Left ventricle myocardium inferior (tissue), 1 donor: ENCODE measurements around the gene MAGI1. TPM values are rescaled to one million over a fixed set of nuclear protein-coding genes. Genes with fewer than 3 reads are reported as not detected.
A peak's percentile ranks its signal among the peaks of the same experiment; 100 is the strongest.

Experiments
- DNase-seq: peaks from one replicate; pipeline ENCODE4 v3.0.0-alpha.2; 2020
- H3K27ac ChIP-seq: fragments of 200-600 bp; replicated peaks from 2 replicates; pipeline ENCODE4 v1.8.0; 2021
- H3K27me3 ChIP-seq: fragments of 200-600 bp; 2 replicates; pipeline ENCODE4 v1.8.0; 2021; ENCODE audit warnings: low read depth
- H3K36me3 ChIP-seq: fragments of 200-600 bp; 2 replicates; pipeline ENCODE4 v1.8.0; 2021
- H3K4me1 ChIP-seq: fragments of 200-600 bp; 2 replicates; pipeline ENCODE4 v1.8.0; 2021
- H3K4me3 ChIP-seq: fragments of 200-600 bp; 2 replicates; pipeline ENCODE4 v1.8.0; 2021; ENCODE audit warnings: mild to moderate bottlenecking, moderate library complexity
- H3K9me3 ChIP-seq: fragments of 200-600 bp; replicated peaks from 2 replicates; pipeline ENCODE4 v1.8.0; 2021
- intact Hi-C: fragments of 100-400 bp; cut with micrococcal nuclease; formaldehyde crosslinking; loops from one replicate; pipeline ENCODE4 v1.11.0; 2022
- total RNA-seq: library from RNA; stranded (reverse); fragmentation: NEBNext Ultra II Directional; extraction: Animal tissue kit (Norgen Biotek cat#: 25700); gene quantifications from one replicate; pipeline ENCODE4 v1.2.1, GENCODE V29; 2021
- TF ChIP-seq, protein P1 (sequence below): fragments of 200-600 bp; IDR thresholded peaks from 2 replicates; pipeline ENCODE4 v1.8.0; 2021; ENCODE audit warnings: antibody characterized with exemption, mild to moderate bottlenecking, borderline replicate concordance
- donor health status: DM: no; HTN: yes; CAD: no; lungs with severe emphysema.

Gene MAGI1
- total RNA-seq, 1 donor from 2014 or later, result 36.6 TPM

DNA sequence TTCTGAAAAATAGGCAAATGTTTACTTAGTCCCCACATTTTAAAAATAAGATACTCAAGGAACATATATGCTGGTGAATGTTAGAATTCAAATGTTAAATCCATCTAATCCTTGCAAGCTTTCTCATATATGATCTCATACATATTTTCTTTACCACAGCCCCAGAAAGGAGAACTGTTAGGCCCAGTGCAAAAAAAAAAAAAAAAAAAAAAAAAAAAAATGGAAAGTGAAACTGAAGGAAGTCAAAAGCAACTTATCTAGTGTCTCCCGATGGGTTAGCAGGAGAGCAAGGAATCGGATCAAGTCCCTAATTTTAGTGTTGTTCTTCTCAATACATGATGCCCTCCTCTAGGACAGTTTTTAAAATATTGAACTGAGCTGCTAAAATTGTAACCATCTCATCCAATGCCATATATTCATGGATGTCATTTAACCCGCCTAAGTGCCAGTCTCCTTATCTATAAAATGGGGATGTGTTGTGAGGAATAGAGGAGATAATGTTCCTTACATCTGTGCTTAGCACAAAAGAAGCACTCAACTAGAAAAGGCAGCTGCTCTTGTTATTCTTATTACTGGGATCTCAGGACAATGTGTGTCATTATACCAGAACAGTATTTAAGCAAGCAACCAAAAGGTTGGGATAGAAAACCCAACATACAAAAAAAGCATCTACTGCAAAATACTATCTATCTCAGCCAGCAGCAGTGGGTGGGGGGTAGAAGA lies 279.7 kb downstream of the MAGI1 start:
- no peaks in the 10 kb centered on the region for H3K9me3 ChIP-seq
- H3K27ac ChIP-seq, result no peak overlapping the region
- H3K36me3 ChIP-seq, result no peaks in the 10 kb centered on the region
- TF ChIP-seq, protein P1, sequence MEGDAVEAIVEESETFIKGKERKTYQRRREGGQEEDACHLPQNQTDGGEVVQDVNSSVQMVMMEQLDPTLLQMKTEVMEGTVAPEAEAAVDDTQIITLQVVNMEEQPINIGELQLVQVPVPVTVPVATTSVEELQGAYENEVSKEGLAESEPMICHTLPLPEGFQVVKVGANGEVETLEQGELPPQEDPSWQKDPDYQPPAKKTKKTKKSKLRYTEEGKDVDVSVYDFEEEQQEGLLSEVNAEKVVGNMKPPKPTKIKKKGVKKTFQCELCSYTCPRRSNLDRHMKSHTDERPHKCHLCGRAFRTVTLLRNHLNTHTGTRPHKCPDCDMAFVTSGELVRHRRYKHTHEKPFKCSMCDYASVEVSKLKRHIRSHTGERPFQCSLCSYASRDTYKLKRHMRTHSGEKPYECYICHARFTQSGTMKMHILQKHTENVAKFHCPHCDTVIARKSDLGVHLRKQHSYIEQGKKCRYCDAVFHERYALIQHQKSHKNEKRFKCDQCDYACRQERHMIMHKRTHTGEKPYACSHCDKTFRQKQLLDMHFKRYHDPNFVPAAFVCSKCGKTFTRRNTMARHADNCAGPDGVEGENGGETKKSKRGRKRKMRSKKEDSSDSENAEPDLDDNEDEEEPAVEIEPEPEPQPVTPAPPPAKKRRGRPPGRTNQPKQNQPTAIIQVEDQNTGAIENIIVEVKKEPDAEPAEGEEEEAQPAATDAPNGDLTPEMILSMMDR, result no peak
- DNase-seq, result no peak
- peak overlapping the region; percentile 18 for H3K4me3 ChIP-seq
- H3K27me3 ChIP-seq, result no peaks in the 10 kb centered on the region
- H3K4me1 ChIP-seq, result peaks cover 34% of the 10 kb centered on the region
- intact Hi-C loops, result no loop called here

DNA sequence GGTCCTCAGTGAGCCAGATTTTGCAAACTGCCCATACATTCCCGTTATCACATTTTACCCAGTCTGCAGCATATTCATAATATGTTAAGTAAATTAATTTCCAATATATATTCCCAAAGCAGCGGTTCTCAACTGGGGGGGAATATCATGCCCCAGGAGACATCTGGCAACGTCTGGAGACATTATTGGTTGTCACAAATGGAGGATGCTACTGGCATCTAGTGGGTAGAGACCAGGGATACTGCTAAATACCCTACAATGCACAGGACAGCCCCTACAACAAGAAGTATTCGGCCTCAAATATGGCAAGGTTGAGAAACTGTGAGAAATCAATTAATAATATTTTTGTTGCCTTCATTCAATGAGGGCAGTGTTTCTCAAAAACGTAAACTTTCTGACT lies 280.3 kb downstream of the MAGI1 start:
- Histone ChIP-seq H3K9me3 (no peaks in the 10 kb centered on the region), H3K4me3 (no peak overlapping the region), H3K4me1 (peaks cover 34% of the 10 kb centered on the region), H3K27ac (no peak overlapping the region), H3K36me3 (no peaks in the 10 kb centered on the region), H3K27me3 (no peaks in the 10 kb centered on the region)
- DNase-seq, result no peak
- TF ChIP-seq, protein P1, result no peak
- intact Hi-C loops, result no loop called here

DNA sequence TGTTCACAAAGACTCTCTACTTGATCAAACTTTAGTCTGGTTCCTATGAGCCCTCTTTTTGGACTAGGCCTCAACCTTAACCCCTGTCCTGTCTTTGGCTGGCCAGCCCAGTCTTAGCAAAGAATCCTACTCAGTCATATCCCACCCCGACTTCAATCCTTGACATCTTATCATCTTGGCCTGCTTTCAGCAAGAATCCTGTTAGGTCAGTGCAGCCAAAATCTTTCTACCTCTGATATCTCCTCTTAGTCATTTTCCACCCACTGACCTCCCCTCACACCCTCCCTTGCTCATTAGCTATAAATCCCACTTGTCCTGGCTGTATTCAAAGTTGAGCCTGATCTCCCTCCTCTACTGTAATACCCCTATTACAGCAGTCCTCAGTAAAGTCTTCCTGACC lies 286.1 kb downstream of the MAGI1 start:
- intact Hi-C loops, result no loop called here
- no peaks in the 10 kb centered on the region for H3K36me3 ChIP-seq
- no peaks in the 10 kb centered on the region for H3K9me3 ChIP-seq
- no peak overlapping the region for H3K4me3 ChIP-seq
- no peak overlapping the region for H3K27ac ChIP-seq
- DNase-seq, result no peak
- H3K4me1 ChIP-seq, result peaks cover 37% of the 10 kb centered on the region
- TF ChIP-seq, protein P1, result no peak
- H3K27me3 ChIP-seq, result no peaks in the 10 kb centered on the region

DNA sequence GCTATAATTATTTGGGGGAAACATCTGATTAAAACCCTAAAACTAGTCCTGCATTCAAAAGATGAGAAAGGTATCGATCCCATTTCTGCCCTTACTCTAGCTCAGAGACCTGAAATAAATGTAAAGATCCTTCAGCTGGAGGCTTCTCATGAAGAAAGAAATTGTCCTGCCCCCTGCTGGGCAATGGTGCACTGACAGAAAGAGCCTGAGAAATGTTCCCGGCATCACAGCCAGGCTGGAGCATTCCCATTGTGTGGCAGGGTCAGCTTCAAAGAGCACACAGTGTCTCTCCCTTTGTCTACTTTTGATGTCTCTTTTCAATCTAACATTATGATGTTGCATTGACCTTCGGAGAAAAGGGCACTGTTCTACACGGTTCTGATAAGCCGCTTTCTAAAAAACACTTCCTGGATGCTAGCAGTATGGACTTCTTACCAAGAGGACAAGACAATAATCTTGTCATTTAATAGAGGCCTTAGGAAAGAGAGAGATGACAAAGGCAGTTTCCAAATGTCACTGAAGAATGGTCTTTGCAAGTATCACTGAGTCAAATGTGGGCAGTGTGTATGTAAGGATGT lies 287.5 kb downstream of the MAGI1 start:
- no peaks in the 10 kb centered on the region for H3K36me3 ChIP-seq
- intact Hi-C loops, result no loop called here
- peak; percentile 25 for DNase-seq
- TF ChIP-seq, protein P1, result peak; percentile 79
- no peaks in the 10 kb centered on the region for H3K27me3 ChIP-seq
- H3K4me3 ChIP-seq, result no peak overlapping the region
- H3K4me1 ChIP-seq, result peaks cover 32% of the 10 kb centered on the region
- no peaks in the 10 kb centered on the region for H3K9me3 ChIP-seq
- H3K27ac ChIP-seq, result no peak overlapping the region

DNA sequence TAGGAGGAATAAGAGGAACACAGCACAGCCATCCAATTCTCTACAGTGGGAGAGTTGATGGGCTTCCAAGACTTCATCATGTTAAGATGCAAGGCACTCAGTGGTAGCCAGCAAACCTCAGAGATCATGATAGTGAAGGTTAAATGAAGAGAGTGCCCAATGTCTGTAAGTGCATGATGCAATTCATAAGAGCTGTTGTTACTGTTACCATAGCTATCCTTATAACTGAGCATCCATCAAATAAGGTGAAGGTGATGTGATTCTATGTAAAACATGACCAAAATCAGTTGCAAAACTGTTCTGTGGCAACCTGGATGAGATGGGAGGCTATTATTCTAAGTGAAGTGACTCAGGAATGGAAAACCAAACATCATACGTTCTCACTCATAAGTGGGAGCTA lies 289.7 kb downstream of the MAGI1 start:
- Histone ChIP-seq H3K27me3 (no peaks in the 10 kb centered on the region), H3K27ac (no peak overlapping the region), H3K4me1 (peaks cover 25% of the 10 kb centered on the region), H3K9me3 (no peaks in the 10 kb centered on the region), H3K36me3 (no peaks in the 10 kb centered on the region), H3K4me3 (no peak overlapping the region)
- TF ChIP-seq, protein P1, result no peak
- DNase-seq, result no peak
- intact Hi-C loops, result no loop called here
